HG02943 (cell line): ENCODE measurements around the gene SMIM24.
"Not testable (repeated sequence)": the region's sequence is repeated elsewhere in the genome, so short reads cannot be mapped to it uniquely, and the experiment has no call there.

Experiments used
- ATAC-seq: cut with Tn5 transposase; IDR thresholded peaks from one replicate; pipeline ENCODE4 v1.9.1; 2021; ENCODE audit warnings: mild to moderate bottlenecking, low read depth, moderate library complexity; ENCODE audit not compliant: unreplicated experiment

Gene SMIM24

GRCh38 chr19:3480383-3481091 lies at the start of gene SMIM24:
SMIM24 (minus strand) TSS chr19:3480525; CDS start chr19:3480463, 62 bp downstream.
- ATAC-seq = no peak

GRCh38 chr19:3529299-3529698 lies 49.0 kb upstream of the SMIM24 start:
- ATAC-seq = not testable (repeated sequence)

- ATAC-seq = no peak
Observed at GRCh38 chr19:3528539-3529211, 48.4 kb upstream of the SMIM24 start.

- no peak for ATAC-seq
Observed at GRCh38 chr19:3528080-3528479, 47.8 kb upstream of the SMIM24 start.

GRCh38 chr19:3527238-3527910 lies 47.0 kb upstream of the SMIM24 start:
- no peak for ATAC-seq

GRCh38 chr19:3526507-3527237 lies 46.3 kb upstream of the SMIM24 start:
- no peak for ATAC-seq

GRCh38 chr19:3524904-3525451 lies 44.7 kb upstream of the SMIM24 start:
- no peak for ATAC-seq

GRCh38 chr19:3524078-3524842 lies 43.9 kb upstream of the SMIM24 start:
- ATAC-seq = no peak

- no peak for ATAC-seq
Observed at GRCh38 chr19:3523361-3524077, 43.2 kb upstream of the SMIM24 start.

GRCh38 chr19:3522421-3523360 lies 42.4 kb upstream of the SMIM24 start:
- no peak for ATAC-seq

- no peak for ATAC-seq
Observed at GRCh38 chr19:3521104-3521445, 40.8 kb upstream of the SMIM24 start.

- ATAC-seq = no peak
Observed at GRCh38 chr19:3520166-3521103, 40.1 kb upstream of the SMIM24 start.

- no peak for ATAC-seq
Observed at GRCh38 chr19:3519126-3519525, 38.8 kb upstream of the SMIM24 start.

GRCh38 chr19:3518659-3519058 lies 38.3 kb upstream of the SMIM24 start:
- ATAC-seq = no peak

- ATAC-seq = no peak
Observed at GRCh38 chr19:3518255-3518654, 37.9 kb upstream of the SMIM24 start.

GRCh38 chr19:3517638-3518037 lies 37.3 kb upstream of the SMIM24 start:
- no peak for ATAC-seq

GRCh38 chr19:3516675-3517207 lies 36.4 kb upstream of the SMIM24 start:
- ATAC-seq = no peak
